Cardiac muscle cell (in vitro differentiated cells and primary cell): ENCODE measurements around the gene AMY2A. TPM values are rescaled to one million over a fixed set of nuclear protein-coding genes. Genes with fewer than 3 reads are reported as not detected.

Experiments used
- polyA plus RNA-seq: library from polyadenylated mRNA; unstranded; fragments of >200 nt; fragmentation: Nextera tagmentation; extraction: Ambion mirVana; gene quantifications from 2 replicates; pipeline ENCODE4 v1.2.1, GENCODE V29; 2016
- total RNA-seq: library from RNA; depleted of rRNA; stranded (reverse); fragments of >200 nt; gene quantifications from 2 replicates; pipeline ENCODE4 v1.2.3, GENCODE V29; 2016

AMY2A gene
- total and polyA plus RNA-seq, 2 experiments from 2014 or later = 0.38 TPM; not detected in 1

Other genes with a start within 250 kb of the AMY2A start
- 27.2 and 69.6 TPM in 2 replicates for gene RNPC3, start 91.7 kb upstream of the AMY2A start, total RNA-seq
- 84.1 and 116 TPM in 2 replicates for gene RNPC3, start 91.7 kb upstream of the AMY2A start, polyA plus RNA-seq
- 19.2 and 50.8 TPM in 2 replicates for gene AMY2B, start 45.8 kb upstream of the AMY2A start, total RNA-seq
- gene AMY2B, start 45.8 kb upstream of the AMY2A start, polyA plus RNA-seq = 32.9 and 42.9 TPM in 2 replicates
- not detected in 2 replicates for gene AMY1A, start 38.3 kb downstream of the AMY2A start, total RNA-seq
- gene AMY1A, start 38.3 kb downstream of the AMY2A start, polyA plus RNA-seq = not detected in 2 replicates
- not detected in 2 replicates for gene AMY1B, start 78.8 kb downstream of the AMY2A start, total RNA-seq
- gene AMY1B, start 78.8 kb downstream of the AMY2A start, polyA plus RNA-seq = not detected in 2 replicates
- 0.12 TPM in 1 of 2 replicates, not detected in the other for gene AMY1C, start 132.5 kb downstream of the AMY2A start, total RNA-seq
- gene AMY1C, start 132.5 kb downstream of the AMY2A start, polyA plus RNA-seq = not detected in 2 replicates